GM12891 (cell line): Measurements from ENCODE around the gene FAT4.

Source experiments
- DNase-seq: peaks from one replicate; pipeline ENCODE4 v3.0.0; 2011; ENCODE audit warnings: low spot score; ENCODE audit not compliant: insufficient read length
- FAIRE-seq: peaks from 2 replicates; lab custom pipeline; 2011; peaks lifted over from hg19 to GRCh38; lab: Jason Lieb, UNC
- PAX5 ChIP-seq: IDR thresholded peaks from 2 replicates; pipeline ENCODE4 v1.6.1; 2011; ENCODE audit warnings: low read length, moderate library complexity, mild to moderate bottlenecking; ENCODE audit not compliant: insufficient read depth, severe bottlenecking
- POLR2A ChIP-seq: IDR thresholded peaks from 2 replicates; pipeline ENCODE4 v1.6.1; 2011; ENCODE audit warnings: low read depth, low read length, control low read depth
- POLR2AphosphoS5 ChIP-seq: IDR thresholded peaks from 2 replicates; pipeline ENCODE4 v1.6.1; 2011; ENCODE audit warnings: low read depth, low read length, control low read depth
- POU2F2 ChIP-seq: IDR thresholded peaks from 2 replicates; pipeline ENCODE4 v1.6.1; 2011; ENCODE audit warnings: low read depth, mild to moderate bottlenecking, control low read depth, low read length, moderate library complexity
- SPI1 ChIP-seq: IDR thresholded peaks from 2 replicates; pipeline ENCODE4 v1.6.1; 2011; ENCODE audit warnings: low read depth, low read length, control low read depth
- TAF1 ChIP-seq: IDR thresholded peaks from 2 replicates; pipeline ENCODE4 v1.6.1; 2011; ENCODE audit warnings: low read depth, low read length, control low read depth

Gene FAT4

GRCh38 chr4:125297116-125297515 lies 17.6 kb upstream of the FAT4 start:
- no peak for FAIRE-seq
- TF ChIP-seq SPI1 (no peak), PAX5 (no peak), POLR2A (no peak), POU2F2 (no peak), TAF1 (no peak), POLR2AphosphoS5 (no peak)
- DNase-seq, result no peak

GRCh38 chr4:125303058-125303457 lies 11.7 kb upstream of the FAT4 start:
- TF ChIP-seq POLR2A (no peak), PAX5 (no peak), POLR2AphosphoS5 (no peak)
- DNase-seq (no peak), FAIRE-seq (no peak)

GRCh38 chr4:125303821-125304220 lies 10.9 kb upstream of the FAT4 start:
- TF ChIP-seq POLR2A, result no peak
- no peak for FAIRE-seq

GRCh38 chr4:125306112-125306511 lies 8.6 kb upstream of the FAT4 start:
- DNase-seq (no peak), FAIRE-seq (no peak)
- TF ChIP-seq POLR2A (no peak), PAX5 (no peak), POU2F2 (no peak), SPI1 (no peak), TAF1 (no peak), POLR2AphosphoS5 (no peak)

More at GRCh38 chr4:125303821-125304220, 10.9 kb upstream of the FAT4 start:
- no peak for DNase-seq

- no peak for FAIRE-seq
- TF ChIP-seq TAF1, result no peak
- TF ChIP-seq POLR2AphosphoS5, result no peak
- TF ChIP-seq SPI1, result no peak
- TF ChIP-seq POU2F2, result no peak
- no peak for TF ChIP-seq POLR2A
- TF ChIP-seq PAX5, result no peak
- DNase-seq, result no peak
These were observed 8.2 kb upstream of the FAT4 start for GRCh38 chr4:125306533-125306932.

GRCh38 chr4:125311503-125311902 lies 3.3 kb upstream of the FAT4 start:
- DNase-seq (no peak), FAIRE-seq (no peak)
- TF ChIP-seq PAX5, result no peak
- TF ChIP-seq TAF1, result no peak
- no peak for TF ChIP-seq POU2F2
- TF ChIP-seq SPI1, result no peak
- TF ChIP-seq POLR2AphosphoS5, result no peak
- no peak for TF ChIP-seq POLR2A

- DNase-seq (no peak), FAIRE-seq (no peak)
- TF ChIP-seq TAF1 (no peak), POU2F2 (no peak), SPI1 (no peak)
These were observed 1.3 kb upstream of the FAT4 start for GRCh38 chr4:125313497-125313896.

GRCh38 chr4:125313989-125314667 lies 627 bp upstream of the FAT4 start:
- DNase-seq, result no peak
- no peak for TF ChIP-seq PAX5
- TF ChIP-seq POLR2AphosphoS5, result no peak
- no peak for TF ChIP-seq SPI1
- no peak for TF ChIP-seq POU2F2
- TF ChIP-seq TAF1, result no peak
- no peak for TF ChIP-seq POLR2A
- FAIRE-seq, result no peak

GRCh38 chr4:125315576-125316400 lies 1.0 kb downstream of the FAT4 start:
- no peak for FAIRE-seq

More at GRCh38 chr4:125315576-125316400, 1.0 kb downstream of the FAT4 start:
- no peak for TF ChIP-seq POU2F2
- TF ChIP-seq POLR2AphosphoS5, result no peak
- TF ChIP-seq PAX5, result no peak
- no peak for TF ChIP-seq TAF1
- no peak for TF ChIP-seq POLR2A
- TF ChIP-seq SPI1, result no peak
- DNase-seq, result no peak
